GM12891 (cell line): ENCODE results near the gene ATF7IP2.
"Not testable (repeated sequence)": the region's sequence is repeated elsewhere in the genome, so short reads cannot be mapped to it uniquely, and the experiment has no call there.

ENCODE experiments used
- PAX5 ChIP-seq: IDR thresholded peaks from 2 replicates; pipeline ENCODE4 v1.6.1; 2011; ENCODE audit warnings: low read length, moderate library complexity, mild to moderate bottlenecking; ENCODE audit not compliant: insufficient read depth, severe bottlenecking
- POLR2A ChIP-seq: IDR thresholded peaks from 2 replicates; pipeline ENCODE4 v1.6.1; 2011; ENCODE audit warnings: low read depth, low read length, control low read depth
- POLR2AphosphoS5 ChIP-seq: IDR thresholded peaks from 2 replicates; pipeline ENCODE4 v1.6.1; 2011; ENCODE audit warnings: low read depth, low read length, control low read depth
- POU2F2 ChIP-seq: IDR thresholded peaks from 2 replicates; pipeline ENCODE4 v1.6.1; 2011; ENCODE audit warnings: low read depth, mild to moderate bottlenecking, control low read depth, low read length, moderate library complexity
- SPI1 ChIP-seq: IDR thresholded peaks from 2 replicates; pipeline ENCODE4 v1.6.1; 2011; ENCODE audit warnings: low read depth, low read length, control low read depth
- TAF1 ChIP-seq: IDR thresholded peaks from 2 replicates; pipeline ENCODE4 v1.6.1; 2011; ENCODE audit warnings: low read depth, low read length, control low read depth

DNA sequence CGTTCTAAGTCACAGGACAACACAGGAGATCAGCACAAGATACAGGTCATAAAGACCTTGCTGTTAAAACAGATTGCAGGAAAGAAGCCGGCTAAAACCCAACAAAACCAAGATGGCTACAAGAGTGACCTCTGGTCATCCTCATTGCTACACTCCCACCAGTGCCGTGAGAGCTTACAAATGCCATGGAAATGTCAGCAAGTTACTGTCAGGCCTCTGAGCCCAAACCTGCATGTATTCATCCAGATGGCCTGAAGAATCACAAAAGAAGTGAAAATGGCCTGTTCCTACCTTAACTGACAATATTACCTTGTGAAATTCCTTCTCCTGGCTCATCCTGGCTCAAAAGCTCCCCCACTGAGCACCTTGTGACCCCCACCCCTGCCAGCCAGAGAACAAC, 119.4 kb downstream of the ATF7IP2 start:
- TF ChIP-seq TAF1, POLR2A, POLR2AphosphoS5, SPI1, POU2F2, PAX5: not testable (repeated sequence)
